Amniotic stem cell (primary cell): ENCODE data around the gene DYNLT4.
"Not testable (repeated sequence)": the region's sequence is repeated elsewhere in the genome, so short reads cannot be mapped to it uniquely, and the experiment has no call there.

Experiments
- DNase-seq: peaks from one replicate; lab custom pipeline; 2025; lab: John Stamatoyannopoulos, UW

DYNLT4 gene

GRCh38 chr1:44828841-44829440, 21.8 kb upstream of the DYNLT4 start:
- no peak for DNase-seq

GRCh38 chr1:44828003-44828651, 21.0 kb upstream of the DYNLT4 start:
- no peak for DNase-seq

DNA sequence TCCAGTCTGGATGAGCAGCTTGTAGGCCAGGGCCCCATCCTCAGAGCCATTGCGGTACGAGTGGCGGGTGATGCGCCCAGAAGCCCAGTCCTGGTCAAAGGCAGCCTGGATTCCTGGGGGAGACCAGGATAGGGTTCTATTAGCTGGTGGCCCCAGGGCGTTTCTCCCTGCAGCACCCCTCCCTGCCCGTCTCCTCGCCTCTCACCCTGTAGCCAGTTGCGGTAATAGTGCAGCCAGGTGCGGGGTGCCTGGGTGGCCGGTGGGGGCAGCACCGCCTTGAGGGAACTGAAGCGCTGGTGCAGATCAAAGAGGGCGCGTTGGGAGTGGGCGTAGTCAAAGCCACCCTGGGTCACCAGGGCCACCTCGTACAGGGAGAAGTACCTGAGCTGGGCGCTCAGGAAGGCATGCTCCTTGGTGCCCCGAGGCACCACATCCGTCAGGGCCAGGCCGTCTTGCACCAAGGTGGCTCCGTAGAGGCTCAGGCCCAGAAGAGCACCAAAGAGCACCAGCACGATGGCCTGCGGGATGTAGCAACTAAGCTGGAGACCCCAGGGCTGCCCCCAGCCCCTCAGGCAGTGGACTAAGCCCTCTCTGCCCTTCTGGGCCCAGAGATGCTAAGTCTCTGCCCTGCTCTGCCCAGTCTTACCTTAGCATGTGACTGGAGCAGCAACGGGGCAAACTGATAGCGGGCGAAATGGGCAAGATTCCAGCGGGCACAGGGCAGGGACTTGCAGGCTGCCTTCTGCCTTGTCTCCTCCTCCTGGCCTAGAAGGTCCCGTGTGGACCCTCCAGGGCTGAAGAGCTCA, 20.2 kb upstream of the DYNLT4 start:
- DNase-seq = no peak

DNA sequence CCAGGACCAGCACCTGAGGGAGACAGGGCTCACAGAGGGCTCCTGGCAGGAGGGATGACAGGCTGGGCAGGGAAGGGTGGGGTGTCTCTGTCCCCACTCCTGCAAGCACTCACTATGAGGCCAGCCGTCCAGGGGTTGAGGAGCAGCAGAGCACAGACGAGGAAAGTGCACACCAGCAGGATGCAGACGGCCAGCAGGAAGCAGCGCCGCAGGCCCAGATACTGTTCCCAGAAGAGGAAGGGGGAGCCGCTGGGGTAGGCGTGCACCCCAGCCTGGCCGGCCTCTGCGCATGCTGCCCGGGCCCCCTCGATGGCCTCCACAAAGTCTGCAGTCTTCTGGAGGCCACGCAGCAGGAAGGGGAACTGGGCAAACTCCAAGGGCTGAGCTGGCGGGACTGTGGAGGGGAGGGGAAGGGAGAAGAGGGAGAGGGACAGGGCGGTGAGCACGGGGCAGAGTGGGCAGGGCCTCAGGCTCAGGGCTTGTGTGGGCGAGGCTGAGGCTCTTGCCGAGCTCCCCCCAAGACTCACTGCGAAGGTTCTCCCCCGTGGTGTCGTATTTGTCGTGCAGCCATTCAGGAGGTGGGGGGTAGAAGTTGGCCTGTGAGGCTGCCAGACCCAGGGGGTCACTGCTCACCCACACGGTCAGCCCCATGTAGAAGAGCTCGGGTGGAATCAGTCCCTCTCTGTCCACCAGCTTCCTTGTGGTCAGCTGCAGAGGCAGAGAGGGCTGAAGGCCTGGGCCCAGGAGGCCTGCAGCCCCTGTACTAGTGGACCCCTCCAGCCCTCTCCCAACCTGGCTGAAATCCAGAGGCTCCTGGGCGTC, 19.4 kb upstream of the DYNLT4 start:
- DNase-seq = no peak

GRCh38 chr1:44824392-44824791, 17.2 kb upstream of the DYNLT4 start:
- DNase-seq = not testable (repeated sequence)

- DNase-seq = no peak
These were observed 15.9 kb upstream of the DYNLT4 start for GRCh38 chr1:44822981-44823451.

GRCh38 chr1:44822131-44822701, 15.1 kb upstream of the DYNLT4 start:
- DNase-seq = no peak

DNA sequence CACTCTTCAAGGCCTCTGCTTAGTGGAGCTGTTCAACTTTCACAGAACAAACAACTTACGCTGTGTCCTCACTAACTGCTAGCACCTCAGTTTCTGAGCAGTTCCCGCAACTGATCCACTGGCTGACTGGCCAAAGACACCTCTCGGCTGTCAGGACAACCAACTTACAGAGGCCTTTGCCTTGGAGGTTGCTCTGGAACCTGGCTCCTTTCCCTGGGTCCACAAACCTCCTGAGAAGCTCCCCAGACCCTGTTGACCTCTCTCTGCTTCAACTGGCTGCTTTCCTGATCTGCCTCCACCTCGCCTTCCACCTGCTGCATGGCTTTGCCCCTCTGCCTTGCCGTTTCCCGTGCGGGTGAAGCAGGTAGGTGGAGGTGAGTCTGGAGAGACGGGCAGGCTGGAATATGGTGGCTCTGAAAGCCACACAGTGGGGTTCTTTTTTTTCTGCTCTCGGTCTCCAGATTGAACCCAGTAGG, 14.1 kb upstream of the DYNLT4 start:
- DNase-seq = no peak

GRCh38 chr1:44820328-44821239, 13.4 kb upstream of the DYNLT4 start:
- no peak for DNase-seq

DNA sequence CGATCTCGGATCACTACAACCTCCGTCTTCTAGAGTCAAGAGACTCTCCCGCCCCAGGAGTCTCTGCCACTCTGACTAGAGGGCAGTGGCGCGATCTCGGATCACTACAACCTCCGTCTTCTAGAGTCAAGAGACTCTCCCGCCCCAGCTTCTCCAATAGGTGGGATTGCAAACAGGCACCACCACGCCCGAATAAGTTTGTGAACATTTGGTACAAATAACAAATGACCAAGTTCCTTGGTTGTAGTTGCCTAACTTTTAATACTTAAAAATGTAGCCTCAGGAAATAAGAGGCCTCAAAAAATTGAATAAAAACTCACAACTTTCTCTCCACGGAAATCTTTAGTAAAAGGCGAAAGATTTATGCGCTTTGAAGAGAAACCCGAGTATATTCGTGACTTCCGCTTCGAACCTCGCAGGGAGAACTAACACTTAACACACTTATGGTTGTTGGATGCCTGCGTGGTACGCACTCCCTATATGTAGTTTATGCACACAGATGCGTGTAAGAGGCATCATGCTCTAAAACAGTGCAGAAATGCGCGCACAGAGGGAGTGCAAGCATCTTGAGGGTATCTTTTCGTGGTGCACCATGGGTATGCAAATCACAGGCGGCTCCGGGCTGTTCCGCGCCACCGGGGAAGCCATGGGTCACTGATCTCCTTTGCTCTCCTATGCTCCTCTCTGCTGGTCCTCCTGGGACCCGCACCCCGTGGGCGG, 12.6 kb upstream of the DYNLT4 start:
- peak; percentile 81 for DNase-seq

DNA sequence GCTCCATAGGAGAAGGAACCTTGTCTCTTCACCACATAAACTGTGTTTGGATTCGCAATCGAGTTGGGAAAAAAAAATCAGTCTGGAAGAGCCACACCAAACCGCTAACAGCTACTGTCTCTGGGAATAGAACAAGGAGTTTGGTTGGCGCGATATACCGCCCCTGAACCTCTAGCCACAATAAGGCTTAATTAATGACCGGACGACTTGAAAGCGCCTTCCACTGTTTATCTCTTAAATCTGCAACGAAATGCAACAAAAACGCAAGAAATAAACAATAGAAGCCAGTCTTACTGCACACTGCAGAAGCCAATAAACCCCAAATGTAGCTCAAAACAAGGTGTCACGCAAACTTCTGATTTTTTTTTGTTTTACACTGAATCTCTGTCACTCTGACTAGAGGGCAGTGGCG, 12.1 kb upstream of the DYNLT4 start:
- DNase-seq = no peak

GRCh38 chr1:44817771-44818495, 10.8 kb upstream of the DYNLT4 start:
- DNase-seq = no peak

GRCh38 chr1:44817307-44817706, 10.2 kb upstream of the DYNLT4 start:
- DNase-seq = no peak

- DNase-seq = not testable (repeated sequence)
These were observed 8.8 kb upstream of the DYNLT4 start for GRCh38 chr1:44815926-44816325.

GRCh38 chr1:44812822-44813543, 5.8 kb upstream of the DYNLT4 start:
- DNase-seq = no peak

DNA sequence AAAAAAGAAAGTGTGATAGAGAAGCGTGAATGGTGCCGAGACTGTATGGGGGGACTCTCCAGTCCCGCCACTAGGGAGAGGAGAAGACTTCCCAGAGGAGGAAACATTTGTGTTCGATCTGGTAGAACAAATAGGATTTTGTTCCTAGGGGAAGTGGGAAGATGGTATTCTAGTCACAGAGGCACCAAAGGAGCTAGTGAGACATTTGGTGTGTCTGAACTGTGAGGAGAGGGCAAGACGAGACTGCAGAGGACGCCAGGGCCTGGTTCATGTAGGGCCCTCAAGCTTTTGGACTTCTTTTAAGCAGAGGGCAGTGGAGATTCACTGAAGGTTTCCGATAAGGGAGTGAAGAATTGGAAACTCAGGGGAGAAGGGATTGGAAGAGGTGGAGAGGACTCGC, 4.1 kb upstream of the DYNLT4 start:
- DNase-seq = no peak

- DNase-seq = not testable (repeated sequence)
These were observed 3.6 kb upstream of the DYNLT4 start for GRCh38 chr1:44810762-44811105.

DNA sequence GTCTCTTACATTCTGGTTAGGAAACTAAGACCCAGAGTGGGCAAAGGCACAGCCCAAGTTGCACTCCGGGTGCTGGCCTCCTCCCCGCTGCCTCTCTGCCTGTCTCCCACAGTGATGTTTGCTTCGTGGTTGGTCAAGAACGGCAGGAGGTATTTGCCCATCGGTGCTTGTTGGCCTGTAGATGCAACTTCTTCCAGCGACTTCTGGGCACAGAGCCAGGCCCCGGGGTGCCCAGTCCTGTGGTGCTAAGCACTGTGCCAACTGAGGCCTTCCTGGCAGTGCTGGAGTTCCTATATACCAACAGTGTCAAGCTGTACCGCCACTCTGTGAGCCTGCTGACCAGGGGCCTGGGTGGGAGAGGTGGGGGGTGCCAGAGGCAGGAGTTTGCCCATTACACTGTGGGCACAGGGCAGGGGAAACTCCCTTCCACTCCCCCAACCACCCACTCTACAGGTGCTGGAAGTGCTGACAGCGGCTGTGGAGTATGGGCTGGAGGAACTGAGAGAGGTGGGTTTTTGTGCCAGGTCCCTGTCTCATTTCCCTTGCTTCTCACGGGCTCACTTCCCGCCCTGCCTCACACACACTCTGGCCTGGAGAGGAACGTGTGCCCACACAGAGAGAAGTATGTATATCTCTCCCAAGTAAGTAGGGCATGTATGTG, 3.1 kb upstream of the DYNLT4 start:
- DNase-seq = no peak
